ENCODE data around the gene ALPG. TPM values are rescaled to one million over a fixed set of nuclear protein-coding genes. Genes with fewer than 3 reads are reported as not detected.
"Not testable (repeated sequence)": the region's sequence is repeated elsewhere in the genome, so short reads cannot be mapped to it uniquely, and the experiment has no call there.

The ALPG gene
- total and polyA plus RNA-seq, 10 donors: not detected

DNA sequence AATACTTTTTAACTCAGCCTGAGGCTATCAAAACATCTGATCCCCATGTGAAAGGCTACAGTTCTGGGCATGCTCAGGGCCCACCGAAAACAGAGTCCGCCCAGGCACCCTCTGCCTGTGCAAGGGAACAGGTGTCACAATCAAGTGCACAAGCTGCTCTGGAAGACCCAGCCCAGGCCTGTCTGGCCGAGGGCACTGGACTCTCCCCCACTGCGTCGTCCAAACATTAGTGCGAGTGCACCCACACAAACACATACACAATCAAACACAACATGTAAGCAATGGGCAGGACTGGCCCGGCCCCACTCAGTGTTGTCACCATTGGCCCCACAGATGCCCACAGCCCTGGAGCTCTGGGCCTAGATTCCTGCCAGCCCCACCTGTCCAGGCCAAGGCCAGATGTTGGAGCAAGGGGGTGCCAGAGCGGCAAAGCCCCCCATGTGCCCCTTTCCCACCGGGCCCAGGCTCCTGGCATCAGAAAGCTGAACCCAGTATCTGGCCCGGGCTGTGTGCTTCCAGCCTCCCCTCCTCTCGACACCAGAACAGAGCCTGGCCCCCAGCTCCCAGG, 617 bp upstream of the ALPG start:
- DNase-seq: no peak
- WGBS, 5 donors: 85 to 94% (median 92%) methylated on average over 9 to 11 of the region's 11 CpGs
- Histone ChIP-seq H3K36me3 (no peaks in the 10 kb centered on the region), H3K4me3 (no peak overlapping the region), H3K27me3 (replicated peaks in 1 of 7) (peaks cover 0 to 28% (median 0%) of the 10 kb centered on the region in 7 donors), H3K9me3 (no peaks in the 10 kb centered on the region), H3K4me1 (no peaks in the 10 kb centered on the region), H3K27ac (no peak overlapping the region)
- intact Hi-C loops (cut with DNase I; ENCODE audit: low total_unique reads): no loop called here
- TF ChIP-seq POLR2AphosphoS5 (IDR thresholded peaks at IDR 0.05) (no peak), POLR2A (IDR thresholded peaks at IDR 0.05) (no peak)
- TF ChIP-seq, protein P1, sequence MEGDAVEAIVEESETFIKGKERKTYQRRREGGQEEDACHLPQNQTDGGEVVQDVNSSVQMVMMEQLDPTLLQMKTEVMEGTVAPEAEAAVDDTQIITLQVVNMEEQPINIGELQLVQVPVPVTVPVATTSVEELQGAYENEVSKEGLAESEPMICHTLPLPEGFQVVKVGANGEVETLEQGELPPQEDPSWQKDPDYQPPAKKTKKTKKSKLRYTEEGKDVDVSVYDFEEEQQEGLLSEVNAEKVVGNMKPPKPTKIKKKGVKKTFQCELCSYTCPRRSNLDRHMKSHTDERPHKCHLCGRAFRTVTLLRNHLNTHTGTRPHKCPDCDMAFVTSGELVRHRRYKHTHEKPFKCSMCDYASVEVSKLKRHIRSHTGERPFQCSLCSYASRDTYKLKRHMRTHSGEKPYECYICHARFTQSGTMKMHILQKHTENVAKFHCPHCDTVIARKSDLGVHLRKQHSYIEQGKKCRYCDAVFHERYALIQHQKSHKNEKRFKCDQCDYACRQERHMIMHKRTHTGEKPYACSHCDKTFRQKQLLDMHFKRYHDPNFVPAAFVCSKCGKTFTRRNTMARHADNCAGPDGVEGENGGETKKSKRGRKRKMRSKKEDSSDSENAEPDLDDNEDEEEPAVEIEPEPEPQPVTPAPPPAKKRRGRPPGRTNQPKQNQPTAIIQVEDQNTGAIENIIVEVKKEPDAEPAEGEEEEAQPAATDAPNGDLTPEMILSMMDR (IDR thresholded peaks at IDR 0.05 in 8 of 11, conservative IDR thresholded peaks at IDR 0.05 in 3 of 11): no peak

DNA sequence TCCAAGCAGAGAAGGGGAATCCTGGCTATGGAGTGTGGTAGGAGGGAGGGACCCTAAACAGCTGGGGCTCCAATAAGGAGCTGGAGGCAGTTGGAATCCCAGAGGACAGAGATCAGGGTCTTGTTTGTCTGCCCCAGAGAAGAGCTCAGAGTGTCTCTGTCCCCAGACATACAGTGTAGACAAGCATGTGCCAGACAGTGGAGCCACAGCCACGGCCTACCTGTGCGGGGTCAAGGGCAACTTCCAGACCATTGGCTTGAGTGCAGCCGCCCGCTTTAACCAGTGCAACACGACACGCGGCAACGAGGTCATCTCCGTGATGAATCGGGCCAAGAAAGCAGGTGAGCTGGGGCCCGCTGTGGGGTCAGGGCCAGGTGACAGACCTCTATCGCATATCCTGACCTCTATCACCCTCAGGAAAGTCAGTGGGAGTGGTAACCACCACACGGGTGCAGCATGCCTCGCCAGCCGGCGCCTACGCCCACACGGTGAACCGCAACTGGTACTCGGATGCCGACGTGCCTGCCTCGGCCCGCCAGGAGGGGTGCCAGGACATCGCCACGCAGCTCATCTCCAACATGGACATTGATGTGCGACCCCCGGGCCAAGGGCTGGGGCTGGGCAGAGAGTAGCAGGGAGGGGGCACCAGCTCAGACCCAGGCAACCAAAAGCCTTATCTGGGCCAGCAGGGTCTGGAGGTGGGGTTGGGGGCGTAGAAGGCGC, 945 bp downstream of the ALPG start:
- H3K9me3 ChIP-seq; intact Hi-C loops (cut with DNase I; ENCODE audit: low total_unique reads); H3K27ac ChIP-seq; H3K4me3 ChIP-seq; H3K36me3 ChIP-seq; DNase-seq; H3K4me1 ChIP-seq: not testable (repeated sequence)
- WGBS, 5 donors: 92 to 98% (median 93%) methylated on average over 11 to 30 of the region's 30 CpGs
- peaks cover 0 to 22% (median 0%) of the 10 kb centered on the region in 7 donors for H3K27me3 ChIP-seq (replicated peaks in 1 of 7)

DNA sequence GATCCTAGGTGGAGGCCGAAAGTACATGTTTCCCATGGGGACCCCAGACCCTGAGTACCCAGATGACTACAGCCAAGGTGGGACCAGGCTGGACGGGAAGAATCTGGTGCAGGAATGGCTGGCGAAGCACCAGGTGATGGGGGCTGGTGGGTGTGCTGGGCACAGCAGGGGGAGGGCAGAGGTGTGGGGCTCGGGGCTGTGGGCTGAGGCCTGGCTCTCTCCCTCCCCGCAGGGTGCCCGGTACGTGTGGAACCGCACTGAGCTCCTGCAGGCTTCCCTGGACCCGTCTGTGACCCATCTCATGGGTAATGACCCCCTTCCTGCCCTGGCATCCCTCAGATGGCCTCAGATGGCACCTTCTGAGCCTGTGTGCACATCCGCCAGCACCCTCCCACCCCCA, 1.6 kb downstream of the ALPG start:
- H3K4me1 ChIP-seq; intact Hi-C loops (cut with DNase I; ENCODE audit: low total_unique reads); H3K9me3 ChIP-seq; H3K27ac ChIP-seq; H3K36me3 ChIP-seq; DNase-seq; H3K4me3 ChIP-seq: not testable (repeated sequence)
- WGBS, 5 donors: 86 to 95% (median 89%) methylated on average over 9 to 10 of the region's 10 CpGs
- peaks cover 0 to 29% (median 0%) of the 10 kb centered on the region in 7 donors for H3K27me3 ChIP-seq (replicated peaks in 1 of 7)

DNA sequence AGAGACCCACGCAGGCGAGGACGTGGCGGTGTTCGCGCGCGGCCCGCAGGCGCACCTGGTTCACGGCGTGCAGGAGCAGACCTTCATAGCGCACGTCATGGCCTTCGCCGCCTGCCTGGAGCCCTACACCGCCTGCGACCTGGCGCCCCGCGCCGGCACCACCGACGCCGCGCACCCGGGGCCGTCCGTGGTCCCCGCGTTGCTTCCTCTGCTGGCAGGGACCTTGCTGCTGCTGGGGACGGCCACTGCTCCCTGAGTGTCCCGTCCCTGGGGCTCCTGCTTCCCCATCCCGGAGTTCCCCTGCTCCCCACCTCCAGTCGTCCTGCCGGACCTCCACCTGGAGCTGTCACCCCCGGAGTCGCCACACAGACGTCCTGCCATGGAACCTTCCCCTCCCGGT, 3.0 kb downstream of the ALPG start:
- peaks cover 0 to 42% (median 0%) of the 10 kb centered on the region in 7 donors for H3K27me3 ChIP-seq (replicated peaks in 1 of 7)
- H3K36me3 ChIP-seq; H3K27ac ChIP-seq; H3K4me3 ChIP-seq; H3K9me3 ChIP-seq; DNase-seq; H3K4me1 ChIP-seq; intact Hi-C loops (cut with DNase I; ENCODE audit: low total_unique reads): not testable (repeated sequence)
- 53 to 85% (median 83%) methylated on average over 10 to 40 of the region's 40 CpGs for WGBS, 5 donors

DNA sequence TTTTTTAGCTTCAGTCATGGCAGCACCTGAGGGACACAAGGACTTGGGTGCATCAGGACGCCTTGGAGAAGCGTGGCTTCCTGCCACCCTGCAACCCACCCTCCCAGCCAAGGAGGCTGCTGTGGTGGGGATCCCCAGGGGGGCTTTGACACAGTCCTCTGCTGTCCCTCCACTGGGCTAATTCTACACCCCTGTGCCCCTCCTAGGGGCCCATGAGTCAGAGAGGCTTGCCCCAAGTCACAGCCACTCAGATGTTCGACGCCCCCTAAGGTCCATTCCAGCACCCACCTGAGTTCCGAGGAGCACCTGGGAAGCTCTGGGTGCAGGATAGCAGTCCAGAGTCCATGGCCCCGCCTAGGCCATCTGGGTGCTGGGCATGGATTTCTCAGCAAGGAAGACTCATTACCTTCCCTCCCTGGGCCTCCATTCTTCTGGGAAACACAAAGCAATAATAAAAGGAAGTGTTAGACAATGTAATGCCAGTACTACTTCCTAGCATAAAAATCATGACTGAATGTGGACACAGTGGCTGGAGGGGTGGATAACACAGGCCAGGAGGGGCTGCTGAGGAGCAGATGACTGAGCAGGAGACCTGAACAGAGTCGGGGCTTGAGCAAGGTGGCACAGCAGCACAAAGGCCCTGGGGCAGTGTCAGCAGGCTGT, 3.7 kb downstream of the ALPG start:
- 79 to 89% (median 85%) methylated on average over 2 to 7 of the region's 7 CpGs for WGBS, 5 donors
- H3K4me1 ChIP-seq: no peaks in the 10 kb centered on the region
- H3K9me3 ChIP-seq: no peaks in the 10 kb centered on the region
- no peaks in the 10 kb centered on the region for H3K36me3 ChIP-seq
- H3K27ac ChIP-seq: no peak overlapping the region
- H3K27me3 ChIP-seq (replicated peaks in 1 of 7): peaks cover 0 to 49% (median 0%) of the 10 kb centered on the region in 7 donors
- intact Hi-C loops (cut with DNase I; ENCODE audit: low total_unique reads): no loop called here
- no peak for DNase-seq
- TF ChIP-seq POLR2AphosphoS5 (IDR thresholded peaks at IDR 0.05) (no peak), POLR2A (IDR thresholded peaks at IDR 0.05) (no peak)
- TF ChIP-seq, protein P1 (IDR thresholded peaks at IDR 0.05 in 8 of 11, conservative IDR thresholded peaks at IDR 0.05 in 3 of 11): no peak
- H3K4me3 ChIP-seq: no peak overlapping the region
